ENCODE results near the gene ERLIN1.

The ERLIN1 gene

DNA sequence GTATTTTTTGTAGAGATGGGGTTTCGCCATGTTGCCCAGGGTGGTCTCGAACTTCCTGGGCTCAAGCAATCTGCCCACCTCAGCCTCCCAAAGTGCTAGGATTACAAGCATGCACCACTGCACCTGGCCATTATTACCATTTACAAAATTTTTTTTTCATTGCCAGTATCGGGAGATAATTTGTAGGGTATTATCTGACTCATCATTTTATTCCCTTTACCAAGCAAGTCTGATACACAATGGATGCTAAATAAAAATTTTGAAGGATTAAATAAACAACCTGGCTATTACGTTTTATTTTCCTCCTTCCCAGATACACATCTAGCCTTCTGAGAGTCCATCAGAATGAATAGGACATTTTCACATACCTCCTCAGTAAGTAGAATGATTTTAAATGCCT, 66.1 kb downstream of the ERLIN1 start:
- Histone ChIP-seq H3K27me3 (ENCODE audit: insufficient read depth, poor library complexity, severe bottlenecking) (no peaks in the 10 kb centered on the region), H3K9me3 (ENCODE audit: severe bottlenecking) (no peaks in the 10 kb centered on the region), H3K4me1 (ENCODE audit: insufficient read depth, poor library complexity, severe bottlenecking) (no peaks in the 10 kb centered on the region), H3K27ac (ENCODE audit: poor library complexity, severe bottlenecking) (no peak overlapping the region), H3K36me3 (ENCODE audit: low read depth) (no peaks in the 10 kb centered on the region), H3K4me3 (ENCODE audit: severe bottlenecking) (no peak overlapping the region)
- TF ChIP-seq, protein P1, sequence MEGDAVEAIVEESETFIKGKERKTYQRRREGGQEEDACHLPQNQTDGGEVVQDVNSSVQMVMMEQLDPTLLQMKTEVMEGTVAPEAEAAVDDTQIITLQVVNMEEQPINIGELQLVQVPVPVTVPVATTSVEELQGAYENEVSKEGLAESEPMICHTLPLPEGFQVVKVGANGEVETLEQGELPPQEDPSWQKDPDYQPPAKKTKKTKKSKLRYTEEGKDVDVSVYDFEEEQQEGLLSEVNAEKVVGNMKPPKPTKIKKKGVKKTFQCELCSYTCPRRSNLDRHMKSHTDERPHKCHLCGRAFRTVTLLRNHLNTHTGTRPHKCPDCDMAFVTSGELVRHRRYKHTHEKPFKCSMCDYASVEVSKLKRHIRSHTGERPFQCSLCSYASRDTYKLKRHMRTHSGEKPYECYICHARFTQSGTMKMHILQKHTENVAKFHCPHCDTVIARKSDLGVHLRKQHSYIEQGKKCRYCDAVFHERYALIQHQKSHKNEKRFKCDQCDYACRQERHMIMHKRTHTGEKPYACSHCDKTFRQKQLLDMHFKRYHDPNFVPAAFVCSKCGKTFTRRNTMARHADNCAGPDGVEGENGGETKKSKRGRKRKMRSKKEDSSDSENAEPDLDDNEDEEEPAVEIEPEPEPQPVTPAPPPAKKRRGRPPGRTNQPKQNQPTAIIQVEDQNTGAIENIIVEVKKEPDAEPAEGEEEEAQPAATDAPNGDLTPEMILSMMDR (IDR thresholded peaks at IDR 0.05; ENCODE audit: poor library complexity, severe bottlenecking) = no peak
- DNase-seq (ENCODE audit: low spot score) (no peak), ATAC-seq (ENCODE audit: low read depth) (no peak)

DNA sequence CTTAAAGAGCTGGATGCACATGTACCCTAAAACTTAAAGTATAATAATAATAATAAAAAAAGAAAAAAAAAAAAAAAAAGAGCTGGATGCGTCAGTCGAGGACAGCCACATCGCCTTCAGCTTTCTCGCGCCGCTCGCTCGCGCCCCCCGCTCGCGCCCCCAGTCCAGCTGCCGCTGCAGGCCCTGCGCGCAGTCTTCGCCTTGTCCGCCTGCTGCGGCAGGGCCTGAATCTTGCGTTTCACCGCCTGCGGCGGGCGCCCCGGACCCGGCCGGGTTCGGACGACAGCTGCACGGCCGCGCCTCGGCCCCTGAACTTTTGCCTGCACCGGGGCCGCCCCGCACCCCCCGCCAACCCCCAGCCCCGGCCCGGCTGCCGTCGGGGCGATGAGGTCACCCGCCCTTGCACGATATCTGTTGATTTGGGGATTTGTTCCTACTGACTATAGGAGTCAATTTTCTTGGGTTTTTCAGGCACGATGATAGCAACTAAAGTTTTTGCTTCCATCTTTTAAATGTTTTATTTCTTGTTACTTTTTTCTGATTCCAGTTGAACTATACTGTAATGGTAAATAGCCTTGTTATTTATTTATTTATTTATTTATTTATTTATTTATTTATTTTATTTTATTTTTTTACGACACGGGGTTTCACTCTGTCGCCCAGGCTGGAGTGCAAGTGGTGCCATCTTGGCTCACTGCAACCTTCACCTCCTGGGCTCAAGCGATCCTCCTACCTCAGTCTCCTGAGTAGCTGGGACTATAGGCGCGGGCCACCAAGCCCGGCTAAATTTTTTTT, 70.7 kb downstream of the ERLIN1 start:
- TF ChIP-seq, protein P1 (IDR thresholded peaks at IDR 0.05; ENCODE audit: poor library complexity, severe bottlenecking) = no peak
- ATAC-seq (ENCODE audit: low read depth) (no peak), DNase-seq (ENCODE audit: low spot score) (no peak)
- Histone ChIP-seq H3K4me1 (ENCODE audit: insufficient read depth, poor library complexity, severe bottlenecking) (no peaks in the 10 kb centered on the region), H3K4me3 (ENCODE audit: severe bottlenecking) (no peak overlapping the region), H3K36me3 (ENCODE audit: low read depth) (no peaks in the 10 kb centered on the region), H3K27me3 (ENCODE audit: insufficient read depth, poor library complexity, severe bottlenecking) (no peaks in the 10 kb centered on the region), H3K27ac (ENCODE audit: poor library complexity, severe bottlenecking) (no peak overlapping the region), H3K9me3 (ENCODE audit: severe bottlenecking) (no peaks in the 10 kb centered on the region)

DNA sequence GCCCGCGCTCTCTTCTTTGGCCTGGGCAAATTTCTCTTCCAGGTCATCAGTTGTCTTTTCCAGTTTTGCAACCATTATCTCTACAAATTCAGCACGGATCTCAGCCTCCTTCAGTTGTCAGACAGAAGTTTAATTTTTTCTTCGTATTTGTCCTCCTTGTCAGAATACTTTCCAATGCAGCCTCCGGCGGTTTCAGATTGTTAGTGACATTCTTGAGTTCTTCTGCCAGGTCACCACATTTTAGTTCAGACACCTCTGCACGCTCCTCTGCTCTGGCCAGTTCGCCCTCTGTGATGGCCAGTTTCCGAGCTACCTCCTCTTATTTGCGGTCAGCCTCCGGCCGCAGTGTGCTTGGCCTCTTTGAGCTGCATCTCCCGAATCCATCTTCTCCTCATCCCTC, 71.4 kb downstream of the ERLIN1 start:
- no peaks in the 10 kb centered on the region for H3K27me3 ChIP-seq (ENCODE audit: insufficient read depth, poor library complexity, severe bottlenecking)
- ATAC-seq (ENCODE audit: low read depth) = no peak
- no peak overlapping the region for H3K27ac ChIP-seq (ENCODE audit: poor library complexity, severe bottlenecking)
- H3K9me3 ChIP-seq (ENCODE audit: severe bottlenecking) = no peaks in the 10 kb centered on the region
- TF ChIP-seq, protein P1 (IDR thresholded peaks at IDR 0.05; ENCODE audit: poor library complexity, severe bottlenecking) = no peak
- no peak for DNase-seq (ENCODE audit: low spot score)
- no peak overlapping the region for H3K4me3 ChIP-seq (ENCODE audit: severe bottlenecking)
- no peaks in the 10 kb centered on the region for H3K36me3 ChIP-seq (ENCODE audit: low read depth)
- no peaks in the 10 kb centered on the region for H3K4me1 ChIP-seq (ENCODE audit: insufficient read depth, poor library complexity, severe bottlenecking)

DNA sequence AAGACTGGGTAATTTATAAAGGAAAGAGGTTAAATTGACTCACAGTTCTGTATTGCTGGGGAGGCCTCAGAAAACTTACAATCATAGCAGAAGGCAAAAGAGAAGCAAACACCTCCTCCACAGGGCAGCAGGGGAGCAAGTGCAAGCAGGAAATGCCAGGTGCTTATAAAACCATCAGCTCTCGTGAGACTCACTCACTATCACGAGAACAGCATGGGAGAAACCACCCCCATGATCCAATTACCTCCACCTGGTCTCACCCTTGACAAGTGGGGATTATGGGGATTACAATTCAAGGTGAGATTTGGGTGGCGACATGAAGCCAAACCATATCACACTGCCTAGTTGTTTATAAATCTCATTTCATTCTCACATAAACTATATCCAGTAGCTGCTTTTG, 76.2 kb downstream of the ERLIN1 start:
- no peaks in the 10 kb centered on the region for H3K27me3 ChIP-seq (ENCODE audit: insufficient read depth, poor library complexity, severe bottlenecking)
- TF ChIP-seq, protein P1 (IDR thresholded peaks at IDR 0.05; ENCODE audit: poor library complexity, severe bottlenecking) = no peak
- H3K9me3 ChIP-seq (ENCODE audit: severe bottlenecking) = no peaks in the 10 kb centered on the region
- no peak overlapping the region for H3K27ac ChIP-seq (ENCODE audit: poor library complexity, severe bottlenecking)
- ATAC-seq (ENCODE audit: low read depth) (no peak), DNase-seq (ENCODE audit: low spot score) (no peak)
- H3K36me3 ChIP-seq (ENCODE audit: low read depth) = no peaks in the 10 kb centered on the region
- no peak overlapping the region for H3K4me3 ChIP-seq (ENCODE audit: severe bottlenecking)
- no peaks in the 10 kb centered on the region for H3K4me1 ChIP-seq (ENCODE audit: insufficient read depth, poor library complexity, severe bottlenecking)

DNA sequence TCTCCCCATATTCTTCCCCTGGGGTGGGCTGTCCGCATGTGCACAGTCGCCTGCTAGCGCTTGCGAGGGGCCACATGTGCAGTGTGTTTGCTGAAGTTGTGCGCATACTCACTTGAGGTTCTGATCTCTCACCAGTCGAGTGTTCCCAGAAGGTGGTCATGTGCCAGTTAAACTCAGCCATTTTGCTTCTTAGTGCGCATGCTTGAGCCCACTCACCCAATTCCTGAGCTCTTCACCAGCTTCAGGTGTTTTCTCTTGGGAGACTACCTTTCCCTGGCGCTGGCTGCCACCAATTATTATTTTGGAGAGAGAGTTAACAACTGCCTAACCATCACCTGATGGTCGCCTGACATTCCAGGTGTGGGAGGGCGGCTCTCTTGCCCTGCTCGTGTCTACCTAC, 79.0 kb downstream of the ERLIN1 start:
- TF ChIP-seq, protein P1 (IDR thresholded peaks at IDR 0.05; ENCODE audit: poor library complexity, severe bottlenecking) = no peak
- ATAC-seq (ENCODE audit: low read depth) = no peak
- Histone ChIP-seq H3K4me3 (ENCODE audit: severe bottlenecking) (no peak overlapping the region), H3K4me1 (ENCODE audit: insufficient read depth, poor library complexity, severe bottlenecking) (no peaks in the 10 kb centered on the region), H3K9me3 (ENCODE audit: severe bottlenecking) (peaks cover 2% of the 10 kb centered on the region), H3K27me3 (ENCODE audit: insufficient read depth, poor library complexity, severe bottlenecking) (no peaks in the 10 kb centered on the region), H3K27ac (ENCODE audit: poor library complexity, severe bottlenecking) (no peak overlapping the region), H3K36me3 (ENCODE audit: low read depth) (no peaks in the 10 kb centered on the region)
- DNase-seq (ENCODE audit: low spot score) = no peak

All from RWPE2 (cell line).